IPS-20b (cell line): ENCODE measurements around the gene GRIK1.

Experiments used
- H3K27ac ChIP-seq: one replicate; pipeline ENCODE4 v1.5.1; 2013; ENCODE audit warnings: low read length
- H3K27me3 ChIP-seq: 2 replicates; pipeline ENCODE4 v1.6.1; 2013; ENCODE audit warnings: mild to moderate bottlenecking, low read length, inconsistent platforms; ENCODE audit not compliant: insufficient read depth
- H3K36me3 ChIP-seq: 2 replicates; pipeline ENCODE4 v1.6.1; 2013; ENCODE audit warnings: low read depth, mild to moderate bottlenecking, inconsistent platforms, low read length, moderate library complexity; ENCODE audit not compliant: insufficient read depth
- H3K4me1 ChIP-seq: 2 replicates; pipeline ENCODE4 v1.6.1; 2013; ENCODE audit warnings: mild to moderate bottlenecking, control low read depth, inconsistent platforms, low read length, moderate library complexity; ENCODE audit not compliant: insufficient read depth
- H3K4me3 ChIP-seq: 2 replicates; pipeline ENCODE4 v1.5.1; 2013; ENCODE audit warnings: mild to moderate bottlenecking, low read length, inconsistent platforms
- H3K9ac ChIP-seq: 2 replicates; pipeline ENCODE4 v1.6.1; 2013; ENCODE audit warnings: low read depth, mild to moderate bottlenecking, inconsistent platforms, low read length, moderate library complexity
- H3K9me3 ChIP-seq: 2 replicates; pipeline ENCODE4 v1.6.1; 2013; ENCODE audit warnings: mild to moderate bottlenecking, low read depth, low read length, inconsistent platforms; ENCODE audit not compliant: insufficient read depth

GRIK1 gene

GRCh38 chr21:29508301-29508700 is 431.5 kb downstream of the GRIK1 start:
- Histone ChIP-seq H3K9me3 (0 out of 2 replicates have a peak, but pooled peaks cover under 1% of the 10 kb centered on the region), H3K4me1 (no peaks in the 10 kb centered on the region), H3K9ac (no peak overlapping the region), H3K4me3 (no peak overlapping the region), H3K27ac (no peak overlapping the region), H3K27me3 (no peaks in the 10 kb centered on the region), H3K36me3 (no peaks in the 10 kb centered on the region)

GRCh38 chr21:29506947-29507346 is 432.8 kb downstream of the GRIK1 start:
- H3K36me3 ChIP-seq, result no peaks in the 10 kb centered on the region
- H3K27me3 ChIP-seq, result no peaks in the 10 kb centered on the region
- no peak overlapping the region for H3K9ac ChIP-seq
- H3K27ac ChIP-seq, result no peak overlapping the region
- H3K4me1 ChIP-seq, result no peaks in the 10 kb centered on the region
- no peaks in the 10 kb centered on the region for H3K9me3 ChIP-seq
- no peak overlapping the region for H3K4me3 ChIP-seq

DNA sequence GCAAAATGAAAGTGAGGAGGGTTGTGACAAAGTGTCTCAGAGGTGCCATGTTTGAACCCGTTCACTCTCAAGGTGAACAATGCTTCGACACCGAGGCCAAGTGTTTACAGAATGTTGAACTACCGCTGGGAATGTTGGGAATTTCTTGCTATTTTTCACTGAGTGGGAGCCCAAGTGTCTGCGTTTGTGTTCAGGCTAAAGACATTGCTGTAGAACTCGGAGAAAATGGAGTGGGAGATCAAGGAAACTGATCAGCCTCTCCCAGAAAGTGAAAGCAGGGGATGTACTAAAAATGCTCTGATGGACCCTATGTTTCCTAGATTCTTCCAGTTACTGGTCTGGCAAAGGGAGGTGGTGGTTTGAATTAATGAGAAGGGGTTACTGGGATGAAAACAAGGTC is 433.6 kb downstream of the GRIK1 start:
- no peaks in the 10 kb centered on the region for H3K9me3 ChIP-seq
- H3K36me3 ChIP-seq, result no peaks in the 10 kb centered on the region
- H3K9ac ChIP-seq, result no peak overlapping the region
- no peaks in the 10 kb centered on the region for H3K4me1 ChIP-seq
- no peak overlapping the region for H3K4me3 ChIP-seq
- H3K27ac ChIP-seq, result no peak overlapping the region
- H3K27me3 ChIP-seq, result no peaks in the 10 kb centered on the region

GRCh38 chr21:29504751-29505321 is 435.0 kb downstream of the GRIK1 start:
- Histone ChIP-seq H3K9me3 (no peaks in the 10 kb centered on the region), H3K9ac (no peak overlapping the region), H3K27ac (no peak overlapping the region), H3K27me3 (no peaks in the 10 kb centered on the region), H3K4me3 (no peak overlapping the region), H3K4me1 (no peaks in the 10 kb centered on the region), H3K36me3 (no peaks in the 10 kb centered on the region)

DNA sequence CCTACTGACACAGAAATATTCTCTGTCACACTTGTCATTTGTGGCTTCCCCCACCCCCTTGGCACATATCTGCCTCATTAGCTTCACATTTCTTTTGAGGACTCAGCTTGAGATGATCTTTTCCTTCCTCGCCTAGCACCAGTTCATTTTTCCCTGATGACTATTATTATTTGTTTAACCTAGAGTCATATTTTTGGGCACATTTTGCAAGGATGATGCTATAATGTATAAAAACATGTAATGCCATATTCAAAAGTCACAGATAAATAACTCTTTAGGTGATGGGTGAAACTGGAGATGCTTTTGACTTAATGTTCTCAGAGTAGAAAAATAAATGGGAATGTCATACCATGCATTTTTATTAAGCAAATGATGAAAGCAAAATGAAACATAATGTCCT is 438.3 kb downstream of the GRIK1 start:
- no peaks in the 10 kb centered on the region for H3K27me3 ChIP-seq
- H3K27ac ChIP-seq, result no peak overlapping the region
- no peak overlapping the region for H3K4me3 ChIP-seq
- H3K9ac ChIP-seq, result no peak overlapping the region
- peaks cover 9% of the 10 kb centered on the region; the same call in 1 of the 2 replicates for H3K9me3 ChIP-seq
- no peaks in the 10 kb centered on the region for H3K4me1 ChIP-seq
- no peaks in the 10 kb centered on the region for H3K36me3 ChIP-seq

DNA sequence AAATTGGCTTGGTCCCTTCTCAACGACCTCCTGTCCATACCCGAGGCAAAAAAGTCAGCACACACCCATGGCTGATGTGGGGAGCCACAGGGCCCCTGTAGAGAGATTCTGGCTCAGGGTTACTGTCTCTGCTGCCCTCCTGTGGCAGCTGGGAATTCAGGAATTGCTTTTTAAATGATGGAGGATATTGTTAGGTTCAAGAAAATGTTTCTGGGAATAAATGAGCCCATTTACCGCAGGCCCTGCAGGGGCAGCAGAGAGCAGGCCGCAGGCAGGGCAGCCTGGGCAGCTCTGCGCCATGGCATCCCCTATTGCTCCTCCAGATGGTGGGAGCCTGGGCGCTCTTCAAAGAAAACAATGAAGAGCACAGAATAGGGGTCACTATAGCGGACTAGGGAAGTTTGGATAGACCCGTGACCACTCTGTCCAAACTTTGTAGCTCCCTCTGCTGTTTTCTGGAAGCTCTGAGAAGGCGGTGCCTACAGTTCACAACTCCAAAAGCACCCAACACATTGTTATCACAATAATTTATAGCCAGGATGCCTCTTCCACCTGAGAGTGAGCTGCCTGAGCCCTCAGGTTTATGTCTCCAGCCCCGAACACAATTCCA is 440.0 kb downstream of the GRIK1 start:
- no peak overlapping the region for H3K27ac ChIP-seq
- no peaks in the 10 kb centered on the region for H3K36me3 ChIP-seq
- H3K9ac ChIP-seq, result no peak overlapping the region
- H3K4me1 ChIP-seq, result no peaks in the 10 kb centered on the region
- H3K4me3 ChIP-seq, result no peak overlapping the region
- no peaks in the 10 kb centered on the region for H3K27me3 ChIP-seq
- peaks cover 9% of the 10 kb centered on the region; the same call in 1 of the 2 replicates for H3K9me3 ChIP-seq

GRCh38 chr21:29499229-29499628 is 440.6 kb downstream of the GRIK1 start:
- Histone ChIP-seq H3K9me3 (peaks cover 9% of the 10 kb centered on the region; the same call in 1 of the 2 replicates), H3K27me3 (no peaks in the 10 kb centered on the region), H3K4me3 (no peak overlapping the region), H3K4me1 (no peaks in the 10 kb centered on the region), H3K9ac (no peak overlapping the region), H3K27ac (no peak overlapping the region), H3K36me3 (no peaks in the 10 kb centered on the region)

GRCh38 chr21:29496337-29496736 is 443.5 kb downstream of the GRIK1 start:
- H3K9ac ChIP-seq, result no peak overlapping the region
- H3K27ac ChIP-seq, result no peak overlapping the region
- H3K36me3 ChIP-seq, result no peaks in the 10 kb centered on the region
- no peak overlapping the region for H3K4me3 ChIP-seq
- H3K9me3 ChIP-seq, result peaks cover 9% of the 10 kb centered on the region; the same call in 1 of the 2 replicates
- no peaks in the 10 kb centered on the region for H3K4me1 ChIP-seq
- H3K27me3 ChIP-seq, result no peaks in the 10 kb centered on the region

- Histone ChIP-seq H3K36me3 (no peaks in the 10 kb centered on the region), H3K4me3 (no peak overlapping the region), H3K9ac (no peak overlapping the region), H3K9me3 (no peaks in the 10 kb centered on the region), H3K27ac (no peak overlapping the region), H3K27me3 (no peaks in the 10 kb centered on the region), H3K4me1 (peaks cover 22% of the 10 kb centered on the region)
Observed at GRCh38 chr21:29490016-29490415, 449.8 kb downstream of the GRIK1 start.

- Histone ChIP-seq H3K9me3 (no peaks in the 10 kb centered on the region), H3K9ac (no peak overlapping the region; the same call in 1 of the 2 replicates), H3K36me3 (no peaks in the 10 kb centered on the region), H3K4me3 (0 out of 2 replicates have a peak overlapping the region, but pooled peaks have one; percentile 23), H3K4me1 (peaks cover 22% of the 10 kb centered on the region), H3K27me3 (no peaks in the 10 kb centered on the region), H3K27ac (no peak overlapping the region)
Observed at GRCh38 chr21:29487154-29487553, 452.6 kb downstream of the GRIK1 start.
